HG03460 (cell line): ENCODE measurements around the gene CT45A9.
"Not testable (repeated sequence)": the region's sequence is repeated elsewhere in the genome, so short reads cannot be mapped to it uniquely, and the experiment has no call there.

Source experiments
- ATAC-seq: cut with Tn5 transposase; IDR thresholded peaks from one replicate; pipeline ENCODE4 v1.9.1; 2021; ENCODE audit not compliant: unreplicated experiment

CT45A9 gene

GRCh38 chrX:135871712-135872111, at the start of gene CT45A9:
Gene CT45A9, minus strand, starts transcription at chrX:135871812. Its CDS starts 3,751 bp downstream, at chrX:135868061.
- ATAC-seq: not testable (repeated sequence)

GRCh38 chrX:135920516-135920915, 48.9 kb upstream of the CT45A9 start:
- ATAC-seq: not testable (repeated sequence)

- ATAC-seq: no peak
These were observed 42.8 kb upstream of the CT45A9 start for GRCh38 chrX:135914404-135914803.

- ATAC-seq: no peak
These were observed 38.6 kb upstream of the CT45A9 start for GRCh38 chrX:135910251-135910650.

GRCh38 chrX:135893294-135893817, 21.7 kb upstream of the CT45A9 start, which contains the start of the genes CT45A10 and SAGE1:
Gene CT45A10, minus strand, starts transcription at chrX:135893444. Its CDS starts 8,100 bp downstream, at chrX:135885344.
Gene SAGE1, plus strand, starts transcription at chrX:135893716. Its CDS starts 2,527 bp downstream, at chrX:135896243.
- ATAC-seq: no peak

- ATAC-seq: no peak
These were observed 21.2 kb upstream of the CT45A9 start for GRCh38 chrX:135892781-135893180.

- ATAC-seq: no peak
These were observed 18.5 kb upstream of the CT45A9 start for GRCh38 chrX:135890087-135890585.

- ATAC-seq: not testable (repeated sequence)
These were observed 17.4 kb upstream of the CT45A9 start for GRCh38 chrX:135888976-135889375.

- ATAC-seq: not testable (repeated sequence)
These were observed 16.6 kb upstream of the CT45A9 start for GRCh38 chrX:135888230-135888629.

GRCh38 chrX:135882741-135883140, 11.1 kb upstream of the CT45A9 start:
- not testable (repeated sequence) for ATAC-seq

GRCh38 chrX:135854438-135854837, 17.2 kb downstream of the CT45A9 start, which contains the start of gene CT45A8:
Gene CT45A8, minus strand, starts transcription at chrX:135854538. Its CDS starts 3,755 bp downstream, at chrX:135850783.
- ATAC-seq: not testable (repeated sequence)

- not testable (repeated sequence) for ATAC-seq
These were observed 34.4 kb downstream of the CT45A9 start, which contains the start of gene CT45A7 for GRCh38 chrX:135837180-135837579. Gene CT45A7, minus strand, starts transcription at chrX:135837280. Its CDS starts 3,747 bp downstream, at chrX:135833533.

- ATAC-seq: not testable (repeated sequence)
These were observed 51.7 kb downstream of the CT45A9 start, which contains the start of gene CT45A2 for GRCh38 chrX:135819912-135820311. Gene CT45A2, minus strand, starts transcription at chrX:135820012. Its CDS starts 3,747 bp downstream, at chrX:135816265.
